Central memory CD4-positive, alpha-beta T cell (primary cell): Measurements from ENCODE around the gene LMF1.

Experiments used
- DNase-seq: peaks from one replicate; pipeline ENCODE4 v3.0.0; 2022

Gene LMF1

GRCh38 chr16:927406-927805 lies 43.4 kb downstream of the LMF1 start:
- DNase-seq, result no peak

DNA sequence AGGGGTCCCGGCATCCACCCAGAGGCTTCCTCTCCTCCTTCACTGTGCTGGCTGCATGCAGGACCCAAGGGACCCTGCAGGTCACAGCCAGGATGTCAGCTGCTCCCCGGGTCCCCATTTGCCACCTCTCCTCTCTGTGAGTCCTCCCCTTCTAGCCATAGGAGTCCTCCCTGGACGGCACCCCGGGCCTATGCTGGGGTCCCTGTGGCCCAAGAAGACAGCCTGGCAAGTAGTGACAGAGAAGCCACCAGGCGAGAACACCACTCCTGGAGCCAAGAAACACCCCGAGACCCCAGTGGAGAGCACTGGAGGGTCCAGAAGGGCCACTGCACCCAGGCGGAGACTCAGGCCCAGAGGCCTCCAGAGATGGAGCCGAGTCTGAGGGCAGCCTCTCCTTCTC lies 44.1 kb downstream of the LMF1 start:
- DNase-seq, result no peak

DNA sequence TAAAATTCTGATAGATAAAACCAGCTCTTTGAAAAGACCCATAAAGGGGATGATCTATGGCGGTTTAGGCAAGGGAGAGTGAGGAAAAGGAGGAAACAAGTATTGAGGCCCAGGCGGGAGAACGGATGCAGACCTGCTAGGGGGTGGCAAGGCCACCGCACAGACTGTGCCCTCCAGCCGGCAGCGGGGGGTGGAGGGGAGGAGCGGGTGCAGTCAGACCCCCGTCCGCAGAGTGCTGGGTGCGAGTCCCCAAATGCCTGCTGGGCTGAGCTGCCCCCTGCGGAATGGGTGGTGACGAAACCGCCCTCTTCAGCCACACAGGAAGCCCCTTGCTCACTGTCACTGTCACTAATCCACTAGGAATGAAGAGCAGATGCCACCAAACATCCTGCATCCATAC lies 46.0 kb downstream of the LMF1 start:
- DNase-seq, result no peak

DNA sequence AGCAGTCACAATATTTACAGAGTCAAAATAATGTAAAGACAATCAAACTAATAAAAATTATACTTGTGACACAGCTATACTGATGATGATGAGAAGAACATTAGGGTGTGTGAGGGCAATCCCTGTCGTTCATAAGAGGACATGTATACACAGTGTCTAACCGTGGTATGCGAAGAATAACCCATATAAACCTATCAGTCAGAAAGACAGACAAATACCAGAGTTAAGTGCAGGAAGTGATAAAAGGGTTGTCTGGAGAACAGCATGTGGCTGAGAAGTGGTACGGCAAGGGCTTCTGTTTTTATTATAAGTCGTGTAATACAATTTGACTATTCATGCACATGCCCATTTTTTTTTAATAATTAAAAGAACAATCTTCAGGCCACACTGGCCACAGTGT lies 46.7 kb downstream of the LMF1 start:
- DNase-seq, result no peak

DNA sequence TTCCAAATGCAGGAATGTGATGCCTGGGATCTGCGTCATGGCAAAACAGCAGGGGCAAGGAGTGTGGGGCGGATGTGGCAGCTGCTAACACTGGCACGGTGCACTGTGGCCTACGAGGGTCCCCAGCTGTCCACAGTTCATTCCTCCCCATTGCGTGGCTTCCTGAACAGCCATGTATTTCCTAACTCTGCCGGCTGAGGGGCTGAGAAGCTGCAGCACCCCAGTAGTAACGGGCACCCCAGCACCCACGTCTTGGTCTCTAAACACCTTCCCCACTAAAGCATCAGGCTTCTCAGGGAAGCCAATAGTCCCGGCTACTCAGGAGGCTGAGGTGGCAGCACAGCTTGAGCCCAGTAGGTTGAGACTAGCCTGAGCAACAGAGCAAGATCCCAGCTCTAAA lies 47.6 kb downstream of the LMF1 start:
- DNase-seq, result no peak

GRCh38 chr16:922051-922450 lies 48.7 kb downstream of the LMF1 start:
- no peak for DNase-seq

GRCh38 chr16:921321-921905 lies 49.4 kb downstream of the LMF1 start:
- no peak for DNase-seq

GRCh38 chr16:920717-921116 lies 50.1 kb downstream of the LMF1 start:
- DNase-seq, result no peak

DNA sequence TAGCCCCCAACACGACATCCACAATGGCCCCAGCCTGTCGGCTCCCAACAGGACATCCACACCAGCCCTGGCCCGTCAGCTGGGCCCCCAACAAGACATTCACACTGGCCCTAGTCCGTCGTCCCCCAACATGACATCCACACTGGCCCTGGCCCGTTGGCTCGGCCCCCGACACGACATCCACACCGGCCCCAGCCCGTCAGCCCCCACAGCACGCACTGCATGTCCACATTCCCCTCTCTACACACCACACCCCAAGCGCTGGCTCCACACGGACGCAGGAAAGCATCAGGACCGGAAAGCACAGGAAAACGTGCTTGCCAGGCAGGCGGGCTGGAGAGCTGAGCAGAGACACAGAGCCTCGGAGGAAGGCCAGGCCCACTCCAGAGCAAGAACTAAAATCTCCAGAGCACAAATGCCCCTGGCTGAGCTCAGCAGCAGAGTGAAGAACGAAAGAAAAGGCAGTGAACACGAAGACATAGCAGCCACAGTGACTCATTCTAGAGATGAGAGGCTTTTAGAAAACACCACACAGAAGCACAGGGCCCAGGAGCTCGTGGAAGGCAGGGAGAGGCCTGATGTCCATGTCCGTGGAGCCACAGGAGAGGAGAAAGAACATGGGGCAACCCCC lies 50.6 kb downstream of the LMF1 start:
- no peak for DNase-seq

GRCh38 chr16:919658-920050 lies 51.1 kb downstream of the LMF1 start:
- no peak for DNase-seq

DNA sequence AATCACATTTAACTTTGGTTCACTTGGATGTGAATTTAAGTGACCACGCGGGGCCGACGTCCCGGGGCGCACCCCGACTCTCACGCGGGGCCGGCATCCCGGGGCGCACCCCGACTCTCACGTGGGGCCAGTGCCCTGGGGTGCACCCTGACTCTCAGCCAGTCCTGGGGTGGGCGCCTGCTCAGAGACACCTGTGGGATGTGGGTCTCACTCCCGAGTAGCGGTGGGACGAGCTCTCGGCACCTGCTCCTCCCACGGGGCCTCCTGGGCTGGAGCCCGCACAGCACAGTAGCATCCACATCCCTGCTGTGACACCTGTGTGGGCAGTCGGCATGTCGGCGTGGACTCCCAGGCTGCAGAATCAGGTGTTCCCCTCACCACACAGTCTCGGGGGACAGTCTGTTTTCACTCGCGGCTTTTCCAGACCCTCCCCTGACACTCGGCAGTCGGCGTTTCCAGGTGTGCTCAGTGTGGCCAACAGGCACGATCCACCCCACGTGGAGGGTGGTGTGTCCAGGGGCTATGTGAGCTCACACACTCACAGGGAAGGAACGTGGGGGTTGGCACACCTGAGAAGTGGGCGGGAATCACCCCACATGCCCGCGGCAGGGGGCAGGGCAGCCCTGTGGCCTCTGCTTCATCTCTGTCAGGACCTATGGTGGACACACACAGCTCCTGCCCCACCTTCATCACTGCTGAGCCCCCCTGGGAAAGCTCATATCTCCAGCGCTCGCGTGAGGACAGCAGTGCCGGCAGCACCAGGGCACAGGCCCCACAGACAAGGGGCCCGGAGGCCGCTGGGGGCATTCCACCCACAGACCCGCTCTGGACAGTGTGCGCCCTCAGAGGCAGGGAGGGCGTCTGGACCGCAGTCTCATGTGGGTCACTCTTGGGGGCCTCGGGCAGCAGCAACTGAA lies 51.8 kb downstream of the LMF1 start:
- no peak for DNase-seq

GRCh38 chr16:918068-918467 lies 52.7 kb downstream of the LMF1 start:
- DNase-seq, result no peak

- DNase-seq, result no peak
Measured at GRCh38 chr16:917591-918061, 53.2 kb downstream of the LMF1 start.

- DNase-seq, result no peak
Measured at GRCh38 chr16:916035-916799, 54.6 kb downstream of the LMF1 start.

- DNase-seq, result no peak
Measured at GRCh38 chr16:915546-915945, 55.2 kb downstream of the LMF1 start.

DNA sequence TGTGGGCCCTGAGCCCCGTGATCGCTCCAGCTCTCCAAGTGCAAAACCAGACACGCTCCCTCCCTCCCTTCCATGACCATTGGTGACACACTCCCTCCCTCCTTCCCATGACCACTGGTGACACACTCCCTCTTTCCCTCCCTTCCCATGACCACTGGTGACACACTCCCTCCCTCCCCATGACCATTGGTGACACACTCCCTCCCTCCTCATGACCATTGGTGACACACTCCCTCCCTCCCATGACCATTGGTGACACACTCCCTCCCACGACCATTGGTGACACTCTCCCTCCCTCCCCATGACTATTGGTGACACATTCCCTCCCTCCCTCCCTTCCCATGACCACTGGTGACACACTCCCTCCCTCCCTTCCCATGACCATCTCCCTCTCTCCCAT lies 56.3 kb downstream of the LMF1 start:
- DNase-seq, result no peak

- no peak for DNase-seq
Measured at GRCh38 chr16:913817-914439, 56.9 kb downstream of the LMF1 start.

DNA sequence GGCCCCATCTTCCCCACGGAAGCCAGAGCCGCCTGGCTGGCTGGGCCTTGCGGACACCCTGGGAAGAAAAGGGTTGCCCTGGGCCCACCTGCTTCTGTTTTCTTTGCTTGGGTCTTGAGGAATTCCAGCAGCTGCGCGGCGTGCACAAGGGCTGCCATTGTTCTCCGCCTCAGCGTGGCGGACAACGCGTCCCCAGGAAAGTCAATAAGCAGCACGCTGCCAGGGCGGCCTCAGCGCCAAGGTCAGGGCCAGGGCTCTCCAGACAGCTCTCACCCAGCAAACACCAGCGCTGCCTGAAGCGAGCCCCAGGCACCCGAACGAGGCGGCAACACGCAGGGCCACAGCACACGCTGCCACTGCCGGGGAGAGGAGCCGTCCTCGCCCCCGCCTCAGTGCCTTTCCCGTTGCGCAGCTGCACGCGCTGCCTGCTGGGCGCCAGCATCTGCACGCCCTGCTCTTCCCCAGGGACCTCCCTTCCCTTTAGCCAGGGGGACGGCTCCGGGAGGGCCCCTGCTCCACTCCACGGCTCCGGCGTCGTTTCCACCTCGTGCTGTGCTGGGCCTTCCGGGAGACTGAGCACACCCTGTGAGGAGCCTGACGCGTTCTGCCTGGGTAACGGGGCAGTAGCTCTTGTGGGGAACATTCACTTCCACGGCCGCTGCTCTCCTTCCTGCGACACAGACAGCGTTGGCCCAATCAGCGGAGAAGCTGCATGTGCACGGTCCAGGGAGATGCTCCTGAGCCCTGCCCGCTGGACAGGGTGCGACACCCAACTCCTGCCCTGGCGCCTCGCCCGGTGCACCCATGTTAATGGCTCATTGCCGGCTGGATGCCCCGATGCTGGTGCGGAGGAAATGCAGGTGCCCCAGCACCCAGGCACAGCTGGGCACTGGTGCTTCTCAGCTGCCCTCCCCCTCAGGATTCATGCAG lies 57.8 kb downstream of the LMF1 start:
- DNase-seq, result no peak

DNA sequence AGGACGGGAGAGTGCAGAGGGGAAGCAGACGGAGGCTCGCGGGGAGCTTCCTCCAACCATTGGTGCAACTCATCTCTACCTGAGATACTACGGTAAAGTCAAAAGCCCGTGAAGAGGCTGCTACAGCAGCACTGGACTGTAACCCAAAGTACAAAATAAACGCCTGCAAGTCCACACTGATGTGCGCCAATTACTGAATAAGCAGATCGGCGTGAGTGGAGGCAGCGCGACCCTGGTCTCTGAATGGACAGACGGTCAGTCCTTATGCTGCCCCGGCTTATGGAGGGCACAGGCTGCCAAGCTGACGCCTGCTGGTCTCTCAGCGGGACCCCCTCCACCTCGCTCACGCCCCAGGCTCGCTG lies 58.5 kb downstream of the LMF1 start:
- no peak for DNase-seq

GRCh38 chr16:911604-912321 lies 59.0 kb downstream of the LMF1 start:
- no peak for DNase-seq

GRCh38 chr16:911101-911500 lies 59.7 kb downstream of the LMF1 start:
- DNase-seq, result no peak
